HG02973 (cell line): ENCODE data around the gene BBS4.

ENCODE experiments used
- ATAC-seq: cut with Tn5 transposase; IDR thresholded peaks from one replicate; pipeline ENCODE4 v1.9.1; 2021; ENCODE audit warnings: moderate library complexity; ENCODE audit not compliant: unreplicated experiment

Gene BBS4

DNA sequence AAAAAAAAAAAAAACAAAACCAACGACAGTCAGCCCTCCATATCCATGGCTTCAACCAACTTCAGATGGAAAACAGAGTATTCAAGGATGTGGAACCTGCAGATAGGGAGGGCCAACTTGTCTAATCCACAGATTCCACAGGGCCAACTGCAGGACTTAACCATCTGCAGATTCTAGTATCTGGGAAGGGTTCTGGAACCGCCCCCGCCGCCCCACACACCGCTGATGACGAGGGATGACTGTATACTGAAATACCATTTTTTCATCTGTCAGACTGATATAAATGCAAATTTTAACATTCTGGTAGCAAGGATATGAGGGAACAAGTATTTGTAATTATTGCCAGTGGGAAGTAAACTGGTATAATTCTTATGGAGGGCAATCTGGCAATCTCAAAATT, 68.1 kb downstream of the BBS4 start:
- ATAC-seq, result no peak

GRCh38 chr15:72758182-72758581, 72.2 kb downstream of the BBS4 start:
- ATAC-seq, result no peak

DNA sequence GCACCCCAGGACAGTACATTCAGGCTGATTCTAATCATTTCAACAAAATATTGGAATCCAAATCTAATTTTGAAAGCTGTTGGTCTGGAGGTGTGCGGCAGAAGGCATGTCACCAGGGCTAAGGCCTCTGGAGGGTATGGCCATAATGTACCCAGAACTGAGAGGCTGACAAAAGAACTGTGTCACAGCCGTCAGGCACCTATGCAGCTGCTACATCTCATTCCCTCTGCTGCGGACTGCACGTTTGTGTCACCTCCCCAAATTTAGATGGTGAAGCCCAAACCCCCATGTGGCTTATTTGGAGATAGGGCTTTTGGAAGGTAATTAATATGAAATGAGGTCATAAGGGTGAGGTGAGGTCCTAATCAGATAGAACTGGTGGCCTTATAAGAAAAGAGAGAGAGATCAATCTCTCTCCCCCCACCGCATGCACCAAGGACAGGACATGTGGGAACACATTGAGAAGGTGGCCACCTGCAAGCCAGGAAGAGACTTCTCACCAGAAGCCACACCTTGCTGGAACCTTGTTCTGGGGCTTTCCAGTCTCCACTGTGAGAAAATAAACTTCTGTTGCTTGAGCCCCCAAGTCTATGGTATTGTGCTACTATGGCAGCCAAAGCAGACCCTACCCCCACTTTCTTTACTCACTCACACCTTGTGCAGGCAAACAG, 74.7 kb downstream of the BBS4 start:
- ATAC-seq, result no peak

DNA sequence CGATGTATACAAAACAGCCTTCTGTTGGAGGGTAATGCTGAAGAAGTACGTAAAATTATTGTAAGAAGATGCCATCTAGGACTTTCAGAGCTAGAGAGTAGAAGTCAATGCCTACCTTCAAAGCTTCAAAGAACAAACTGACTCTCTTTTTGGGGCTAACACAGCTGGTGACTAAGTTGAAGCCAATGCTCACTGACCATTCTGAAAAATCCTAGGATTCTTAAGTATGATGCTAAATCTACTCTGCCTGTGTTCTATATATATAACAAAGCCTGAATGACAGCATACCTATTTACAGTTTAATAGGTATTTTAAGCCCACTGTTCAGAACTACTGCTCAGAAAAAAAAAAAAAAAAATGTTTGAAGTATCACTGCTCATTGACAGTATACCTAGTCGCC, 78.6 kb downstream of the BBS4 start:
- no peak for ATAC-seq

DNA sequence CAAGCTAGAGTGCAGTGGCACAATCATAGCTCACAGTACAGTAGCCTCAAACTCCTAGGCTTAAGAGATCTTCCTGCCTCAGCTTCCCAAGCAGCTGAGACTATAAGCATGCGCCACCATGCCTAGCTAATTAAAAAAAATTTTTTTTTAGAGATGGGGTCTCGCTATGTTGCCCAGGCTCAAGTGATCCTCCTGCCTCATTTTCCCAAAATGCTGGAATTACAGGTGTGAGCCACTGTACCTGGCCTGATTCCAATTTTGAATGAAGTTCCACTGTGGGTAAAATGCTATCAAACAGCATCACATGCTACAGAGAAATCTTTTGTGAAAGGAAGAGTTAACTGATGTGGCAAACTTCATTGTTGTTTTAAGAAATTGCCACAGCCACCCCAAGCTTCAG, 80.0 kb downstream of the BBS4 start:
- no peak for ATAC-seq

DNA sequence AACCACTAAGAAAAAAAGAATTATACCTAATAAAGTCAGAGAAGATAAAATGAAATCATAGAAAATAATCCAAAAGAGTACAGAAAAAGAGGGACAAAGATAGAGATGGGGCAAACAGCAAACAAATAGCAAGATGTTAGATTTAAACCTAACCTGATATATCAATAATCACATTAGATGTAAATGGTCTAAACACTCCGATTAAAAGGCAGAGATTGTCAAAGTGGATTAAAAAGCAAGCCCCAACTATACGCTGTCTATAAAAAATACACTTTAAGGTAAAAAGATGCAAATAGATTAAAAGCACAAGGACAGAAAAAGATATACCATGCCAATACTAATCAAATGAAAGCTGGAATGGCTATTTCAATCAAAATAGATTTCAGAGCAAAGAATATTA, 80.8 kb downstream of the BBS4 start:
- no peak for ATAC-seq

GRCh38 chr15:72770673-72771328, 84.8 kb downstream of the BBS4 start:
- ATAC-seq, result no peak

DNA sequence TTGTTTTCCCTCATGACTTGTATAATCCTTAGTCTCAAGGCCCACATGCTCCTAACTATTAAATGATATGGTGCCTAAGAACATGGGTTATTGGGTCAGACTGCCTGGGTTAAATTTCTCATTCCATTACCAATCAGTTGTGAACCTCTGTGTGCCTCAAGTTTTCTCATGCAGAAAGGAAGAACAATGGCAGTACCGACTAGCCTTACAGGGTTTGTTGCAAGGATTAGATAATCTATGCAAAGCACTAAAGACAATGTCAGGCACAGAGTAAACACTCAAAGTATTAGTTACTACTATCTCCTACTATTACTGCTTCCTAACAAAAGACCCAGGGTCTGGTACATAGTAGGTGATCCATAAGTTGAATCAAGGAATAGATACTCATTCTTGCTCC, 85.3 kb downstream of the BBS4 start:
- no peak for ATAC-seq

DNA sequence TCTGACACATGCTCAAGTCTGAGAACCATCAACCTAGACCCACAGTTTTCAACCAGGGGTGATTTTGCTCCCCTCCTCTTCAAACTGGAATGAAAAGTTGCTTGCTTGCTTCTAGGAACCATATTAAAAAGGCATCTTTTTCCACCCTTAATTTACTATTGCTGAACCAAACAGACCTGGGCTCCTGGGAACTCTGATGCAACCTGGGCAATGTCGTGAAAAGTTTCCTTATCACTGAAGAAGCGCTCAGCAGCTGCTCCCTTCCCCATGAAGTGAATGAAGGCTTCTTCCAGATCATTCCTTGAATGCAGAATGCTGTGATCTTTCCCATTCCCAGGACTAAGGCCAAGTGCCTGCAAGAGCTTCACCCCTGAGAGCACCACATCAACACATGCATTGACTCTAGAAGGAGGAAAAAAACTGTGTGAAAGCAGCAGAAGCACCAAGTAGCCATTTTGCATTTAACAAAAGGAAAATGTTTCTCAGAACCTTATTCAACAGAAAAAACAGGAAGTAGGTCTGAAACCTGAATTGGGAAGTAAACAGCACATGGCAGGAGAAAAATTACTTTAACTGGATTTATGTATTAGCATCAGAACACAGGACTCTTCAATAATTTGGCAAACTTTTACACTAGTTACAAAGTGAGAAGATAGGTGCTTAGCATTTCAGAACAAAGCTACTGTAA, 88.8 kb downstream of the BBS4 start:
- no peak for ATAC-seq

- no peak for ATAC-seq
Measured at GRCh38 chr15:72778796-72779195, 92.8 kb downstream of the BBS4 start.

- ATAC-seq, result no peak
Measured at GRCh38 chr15:72781631-72782030, 95.6 kb downstream of the BBS4 start.

DNA sequence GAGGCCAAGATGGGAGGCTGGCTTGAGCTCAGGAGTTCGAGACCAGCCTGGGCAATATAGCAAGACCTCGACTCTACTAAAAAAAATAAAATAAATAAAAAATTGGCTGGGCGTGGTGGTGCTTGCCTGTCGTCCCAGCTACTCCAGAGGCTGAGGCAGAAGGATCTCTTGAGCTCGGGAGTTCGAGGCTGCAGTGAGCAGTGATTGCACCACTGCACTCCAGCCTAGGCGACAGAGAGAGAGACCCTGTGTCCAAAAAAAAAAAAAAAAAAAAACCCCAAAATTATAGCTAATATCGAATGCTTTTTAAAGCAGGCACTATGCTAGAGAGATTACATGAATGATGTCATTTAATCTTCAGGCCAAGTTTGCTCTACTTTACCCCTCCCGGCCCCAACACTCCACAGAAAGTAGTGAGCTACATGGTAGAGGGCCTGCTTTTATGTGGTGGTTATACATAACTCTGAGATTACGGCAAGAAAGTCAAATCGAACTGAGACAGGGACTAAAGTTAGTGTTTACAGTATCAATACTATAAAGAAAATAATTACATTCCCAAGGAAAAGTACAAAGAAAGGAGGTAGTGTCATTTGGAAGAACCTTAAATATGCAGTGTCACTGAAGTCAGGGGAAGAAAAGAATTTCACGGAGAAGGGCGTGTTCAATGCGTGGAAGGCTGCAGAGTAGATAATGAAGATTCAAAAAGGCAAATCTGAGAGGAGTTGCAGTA, 96.4 kb downstream of the BBS4 start:
- ATAC-seq, result no peak

GRCh38 chr15:72783004-72783639, 97.1 kb downstream of the BBS4 start:
- ATAC-seq, result peak; percentile 33

- peak; percentile 60 for ATAC-seq
Measured at GRCh38 chr15:72783640-72784455, 97.8 kb downstream of the BBS4 start, which contains the start of gene ADPGK. ADPGK (minus strand) TSS chr15:72783758; CDS start chr15:72783691, 67 bp downstream.

DNA sequence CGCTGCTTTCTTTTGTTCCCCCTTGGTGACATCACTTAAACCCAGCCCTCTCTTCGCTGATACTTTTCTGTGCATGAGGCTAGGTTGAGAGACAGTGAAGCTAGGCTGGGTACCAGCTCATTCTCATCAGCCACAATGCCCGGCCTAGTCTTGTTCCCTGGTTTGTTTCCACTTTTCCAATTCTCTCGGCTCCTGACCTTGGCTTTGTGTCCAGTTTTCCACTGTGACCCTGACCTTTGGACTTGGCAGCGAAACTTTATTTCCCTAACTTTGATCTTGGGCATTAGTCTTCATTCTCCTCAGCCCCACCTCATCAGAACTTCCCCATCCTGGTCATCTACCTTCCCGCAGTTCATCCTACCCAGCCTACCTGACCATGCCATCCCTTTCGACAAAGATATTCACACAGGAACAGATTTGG, 98.5 kb downstream of the BBS4 start:
- no peak for ATAC-seq

GRCh38 chr15:72785432-72785831, 99.4 kb downstream of the BBS4 start:
- no peak for ATAC-seq

GRCh38 chr15:72785841-72786240, 99.8 kb downstream of the BBS4 start:
- ATAC-seq, result no peak

GRCh38 chr15:72786242-72786641, 100.2 kb downstream of the BBS4 start:
- no peak for ATAC-seq

DNA sequence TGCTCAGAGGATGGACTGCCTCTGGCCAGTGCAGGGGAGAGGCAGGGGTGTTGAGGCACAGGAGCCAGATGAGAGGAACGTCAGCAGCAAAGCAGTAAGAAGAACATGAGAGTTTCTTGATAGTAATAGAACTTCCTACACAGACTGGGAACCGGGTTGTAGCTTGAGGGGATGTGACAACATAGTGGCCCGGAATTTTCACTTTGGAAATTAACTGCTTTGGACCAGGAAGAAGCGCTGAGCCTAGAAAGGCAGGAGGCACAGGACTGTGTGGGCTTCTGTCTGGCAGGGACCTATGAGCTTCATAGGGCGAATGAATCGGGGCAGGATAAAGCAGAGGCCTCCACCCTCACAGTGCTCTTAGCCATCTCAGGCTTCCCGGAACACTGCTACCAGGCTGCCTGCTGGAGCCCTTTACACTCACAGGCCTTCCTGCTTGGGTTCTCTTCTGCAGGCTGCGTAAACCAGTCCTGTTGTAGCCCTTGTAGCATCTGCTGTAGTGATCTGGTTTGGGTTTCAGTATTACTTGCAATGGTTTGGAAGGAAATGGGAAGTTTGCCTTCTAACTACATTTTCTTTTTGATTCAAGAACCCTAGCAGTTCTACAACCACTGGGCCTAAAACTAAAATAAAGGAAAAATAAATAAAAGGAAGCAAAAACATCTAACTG, 100.8 kb downstream of the BBS4 start:
- ATAC-seq, result no peak

DNA sequence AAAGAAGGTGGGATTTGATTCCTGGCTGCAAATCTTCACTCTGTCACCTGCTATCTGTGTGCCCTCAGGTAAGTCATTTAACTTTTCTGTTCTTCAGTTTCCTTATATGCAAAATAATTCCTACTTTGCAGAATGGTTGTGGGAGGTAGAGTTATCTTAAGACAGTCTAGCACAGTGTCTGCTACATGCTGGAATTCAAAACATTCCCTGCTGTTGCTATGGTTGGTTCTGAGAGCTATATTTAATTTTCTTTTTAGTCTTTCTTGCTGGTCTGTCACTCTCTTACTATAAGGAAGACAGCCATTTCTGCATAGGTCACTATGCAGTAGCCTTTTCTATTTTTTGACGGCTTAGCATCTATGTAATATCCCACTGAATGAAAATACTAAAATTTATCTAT, 101.5 kb downstream of the BBS4 start:
- ATAC-seq, result no peak
